HG02610 (cell line): Measurements from ENCODE around the gene COL13A1.

Experiments used
- ATAC-seq: cut with Tn5 transposase; IDR thresholded peaks from one replicate; pipeline ENCODE4 v1.9.1; 2021; ENCODE audit warnings: mild to moderate bottlenecking, moderate library complexity; ENCODE audit not compliant: unreplicated experiment

The COL13A1 gene

GRCh38 chr10:69901628-69902505, 100.2 kb downstream of the COL13A1 start:
- no peak for ATAC-seq

GRCh38 chr10:69902835-69903535, 101.3 kb downstream of the COL13A1 start:
- ATAC-seq = no peak

GRCh38 chr10:69904533-69904932, 102.8 kb downstream of the COL13A1 start:
- ATAC-seq = no peak

GRCh38 chr10:69906425-69906824, 104.7 kb downstream of the COL13A1 start:
- ATAC-seq = no peak

GRCh38 chr10:69907517-69907916, 105.8 kb downstream of the COL13A1 start:
- ATAC-seq = no peak

GRCh38 chr10:69908124-69908523, 106.4 kb downstream of the COL13A1 start:
- ATAC-seq = no peak

GRCh38 chr10:69910561-69910960, 108.9 kb downstream of the COL13A1 start:
- no peak for ATAC-seq

- ATAC-seq = no peak
These were observed 110.2 kb downstream of the COL13A1 start for GRCh38 chr10:69911613-69912528.

- ATAC-seq = no peak
These were observed 110.9 kb downstream of the COL13A1 start for GRCh38 chr10:69912589-69912988.

GRCh38 chr10:69913606-69914382, 112.1 kb downstream of the COL13A1 start:
- ATAC-seq = no peak

GRCh38 chr10:69914398-69915214, 112.9 kb downstream of the COL13A1 start:
- no peak for ATAC-seq

- ATAC-seq = no peak
These were observed 113.5 kb downstream of the COL13A1 start for GRCh38 chr10:69915215-69915560.

- ATAC-seq = no peak
These were observed 114.4 kb downstream of the COL13A1 start for GRCh38 chr10:69916118-69916517.

GRCh38 chr10:69918036-69918435, 116.3 kb downstream of the COL13A1 start:
- ATAC-seq = no peak

- ATAC-seq = no peak
These were observed 117.5 kb downstream of the COL13A1 start for GRCh38 chr10:69919250-69919649.

GRCh38 chr10:69925111-69925510, 123.4 kb downstream of the COL13A1 start:
- ATAC-seq = no peak

- no peak for ATAC-seq
These were observed 126.6 kb downstream of the COL13A1 start for GRCh38 chr10:69928339-69928738.

- ATAC-seq = no peak
These were observed 127.9 kb downstream of the COL13A1 start for GRCh38 chr10:69929575-69929974.

GRCh38 chr10:69934768-69935167, 133.1 kb downstream of the COL13A1 start:
- ATAC-seq = no peak

GRCh38 chr10:69936091-69936490, 134.4 kb downstream of the COL13A1 start:
- ATAC-seq = peak; percentile 48
